Mesendoderm (in vitro differentiated cells): Measurements from ENCODE around the gene COG7.
"Not testable (repeated sequence)": the region's sequence is repeated elsewhere in the genome, so short reads cannot be mapped to it uniquely, and the experiment has no call there.

Experiments used
- DNase-seq: peaks from one replicate; pipeline ENCODE4 v3.0.0; 2013
- H2AK5ac ChIP-seq: 2 replicates; pipeline ENCODE4 v1.6.1; 2013; ENCODE audit warnings: low read length, inconsistent platforms
- H2BK120ac ChIP-seq: 2 replicates; pipeline ENCODE4 v1.6.1; 2013; ENCODE audit warnings: low read depth, mild to moderate bottlenecking, low read length, moderate library complexity, mixed read lengths
- H2BK15ac ChIP-seq: replicated peaks from 2 replicates; pipeline ENCODE4 v1.6.1; 2013; ENCODE audit warnings: low read depth, mild to moderate bottlenecking, moderate library complexity
- H2BK5ac ChIP-seq: 2 replicates; pipeline ENCODE4 v1.6.1; 2013; ENCODE audit warnings: low read length, inconsistent platforms
- H3K18ac ChIP-seq: 2 replicates; pipeline ENCODE4 v1.6.1; 2013; ENCODE audit warnings: mild to moderate bottlenecking, low read length, mixed read lengths
- H3K23ac ChIP-seq: one replicate; pipeline ENCODE4 v1.6.1; 2013; ENCODE audit warnings: low read length
- H3K27ac ChIP-seq: 2 replicates; pipeline ENCODE4 v1.5.1; 2013; ENCODE audit warnings: low read depth, mild to moderate bottlenecking, inconsistent platforms, low read length, moderate library complexity
- H3K27me3 ChIP-seq: 2 replicates; pipeline ENCODE4 v1.6.1; 2013; ENCODE audit warnings: low read length, control low read depth, mild to moderate bottlenecking, inconsistent platforms; ENCODE audit not compliant: insufficient read depth, poor library complexity
- H3K36me3 ChIP-seq: 2 replicates; pipeline ENCODE4 v1.6.1; 2013; ENCODE audit warnings: low read length, inconsistent platforms; ENCODE audit not compliant: control insufficient read depth, insufficient read depth
- H3K4ac ChIP-seq: one replicate; pipeline ENCODE4 v1.6.1; 2013; ENCODE audit warnings: low read depth, mild to moderate bottlenecking, low read length, moderate library complexity
- H3K4me1 ChIP-seq: 2 replicates; pipeline ENCODE4 v1.6.1; 2013; ENCODE audit warnings: low read depth, low read length, inconsistent platforms; ENCODE audit not compliant: control insufficient read depth
- H3K4me2 ChIP-seq: 2 replicates; pipeline ENCODE4 v1.6.1; 2013; ENCODE audit warnings: low read length
- H3K4me3 ChIP-seq: 2 replicates; pipeline ENCODE4 v1.5.1; 2013; ENCODE audit warnings: mild to moderate bottlenecking, low read length
- H3K56ac ChIP-seq: one replicate; pipeline ENCODE4 v1.6.1; 2013; ENCODE audit warnings: low read length
- H3K79me1 ChIP-seq: 2 replicates; pipeline ENCODE4 v1.6.1; 2013; ENCODE audit warnings: low read length, inconsistent platforms
- H3K79me2 ChIP-seq: 2 replicates; pipeline ENCODE4 v1.6.1; 2013; ENCODE audit warnings: mild to moderate bottlenecking, low read length; ENCODE audit not compliant: control insufficient read depth, insufficient read depth
- H3K9ac ChIP-seq: 2 replicates; pipeline ENCODE4 v1.6.1; 2013; ENCODE audit warnings: low read length, inconsistent platforms
- H4K5ac ChIP-seq: one replicate; pipeline ENCODE4 v1.6.1; 2013; ENCODE audit warnings: low read length
- H4K8ac ChIP-seq: one replicate; pipeline ENCODE4 v1.6.1; 2013; ENCODE audit warnings: low read depth, mild to moderate bottlenecking, control low read depth, low read length, moderate library complexity
- WGBS: extraction: QIAGEN DNeasy Blood & Tissue Kit; methylation state at CpG from one replicate; pipeline ENCODE4 v1.1.7; 2013; ENCODE audit warnings: low lambda C conversion rate, missing lambda C conversion rate; ENCODE audit not compliant: insufficient coverage; ENCODE audit errors: extremely low coverage; 5-methylcytosine and 5-hydroxymethylcytosine counted together

The COG7 gene

GRCh38 chr16:23369416-23369815, 83.6 kb downstream of the COG7 start:
- DNase-seq: no peak
- no peaks in the 10 kb centered on the region for H3K79me1 ChIP-seq
- H3K79me2 ChIP-seq: no peaks in the 10 kb centered on the region

GRCh38 chr16:23368469-23368868, 84.5 kb downstream of the COG7 start:
- no peak overlapping the region for H3K4me3 ChIP-seq
- no peaks in the 10 kb centered on the region for H3K27me3 ChIP-seq
- no peak overlapping the region for H4K5ac ChIP-seq
- no peak overlapping the region for H3K9ac ChIP-seq
- no peak overlapping the region for H4K8ac ChIP-seq
- H3K4me2 ChIP-seq: no peak overlapping the region
- no peak overlapping the region for H2BK120ac ChIP-seq
- no peak overlapping the region for H2AK5ac ChIP-seq
- H3K79me1 ChIP-seq: no peaks in the 10 kb centered on the region
- H3K4ac ChIP-seq: no peak overlapping the region
- H3K36me3 ChIP-seq: no peaks in the 10 kb centered on the region
- no peaks in the 10 kb centered on the region for H3K4me1 ChIP-seq
- H3K79me2 ChIP-seq: no peaks in the 10 kb centered on the region
- WGBS: no CpG with 5 or more reads among the region's 5 CpGs
- no peak overlapping the region for H3K18ac ChIP-seq
- H3K23ac ChIP-seq: no peak overlapping the region
- no peak overlapping the region for H2BK15ac ChIP-seq
- H3K56ac ChIP-seq: no peak overlapping the region
- H2BK5ac ChIP-seq: no peak overlapping the region
- no peak overlapping the region for H3K27ac ChIP-seq
- DNase-seq: no peak

More at GRCh38 chr16:23369416-23369815, 83.6 kb downstream of the COG7 start:
- H4K8ac ChIP-seq: no peak overlapping the region
- H3K27me3 ChIP-seq: no peaks in the 10 kb centered on the region
- H3K4ac ChIP-seq: no peak overlapping the region
- H3K56ac ChIP-seq: no peak overlapping the region
- no peaks in the 10 kb centered on the region for H3K36me3 ChIP-seq
- no peak overlapping the region for H3K27ac ChIP-seq
- no peak overlapping the region for H3K4me3 ChIP-seq
- H2BK5ac ChIP-seq: no peak overlapping the region
- no peak overlapping the region for H3K23ac ChIP-seq
- no peak overlapping the region for H3K4me2 ChIP-seq
- no peak overlapping the region for H4K5ac ChIP-seq
- H3K4me1 ChIP-seq: no peaks in the 10 kb centered on the region
- no peak overlapping the region for H3K9ac ChIP-seq
- H2BK15ac ChIP-seq: no peak overlapping the region
- no peak overlapping the region for H2BK120ac ChIP-seq
- no peak overlapping the region for H2AK5ac ChIP-seq
- H3K18ac ChIP-seq: no peak overlapping the region
- no CpG with 5 or more reads among the region's 7 CpGs for WGBS

- no peak overlapping the region for H3K4ac ChIP-seq
- H3K4me1 ChIP-seq: no peaks in the 10 kb centered on the region
- no peaks in the 10 kb centered on the region for H3K27me3 ChIP-seq
- no peaks in the 10 kb centered on the region for H3K79me1 ChIP-seq
- H3K9ac ChIP-seq: no peak overlapping the region
- H2BK15ac ChIP-seq: no peak overlapping the region
- H3K4me2 ChIP-seq: no peak overlapping the region
- H3K36me3 ChIP-seq: no peaks in the 10 kb centered on the region
- H3K56ac ChIP-seq: no peak overlapping the region
- H3K23ac ChIP-seq: no peak overlapping the region
- no peak overlapping the region for H3K4me3 ChIP-seq
- H2BK5ac ChIP-seq: no peak overlapping the region
- H2AK5ac ChIP-seq: no peak overlapping the region
- no peak overlapping the region for H3K27ac ChIP-seq
- H3K18ac ChIP-seq: no peak overlapping the region
- no peak overlapping the region for H4K5ac ChIP-seq
- no peaks in the 10 kb centered on the region for H3K79me2 ChIP-seq
- no peak for DNase-seq
- no CpG with 5 or more reads among the region's 8 CpGs for WGBS
- no peak overlapping the region for H2BK120ac ChIP-seq
- no peak overlapping the region for H4K8ac ChIP-seq
Observed at GRCh38 chr16:23367988-23368387, 85.0 kb downstream of the COG7 start.

GRCh38 chr16:23367564-23367963, 85.4 kb downstream of the COG7 start:
- H3K27ac ChIP-seq: no peak overlapping the region
- H3K4ac ChIP-seq: no peak overlapping the region
- no peak overlapping the region for H3K4me2 ChIP-seq
- no peak overlapping the region for H2AK5ac ChIP-seq
- H4K8ac ChIP-seq: no peak overlapping the region
- H4K5ac ChIP-seq: no peak overlapping the region
- no peak overlapping the region for H3K23ac ChIP-seq
- no peak for DNase-seq
- no peaks in the 10 kb centered on the region for H3K79me1 ChIP-seq
- no peak overlapping the region for H3K56ac ChIP-seq
- H3K4me3 ChIP-seq: no peak overlapping the region
- no peak overlapping the region for H2BK120ac ChIP-seq
- no peaks in the 10 kb centered on the region for H3K79me2 ChIP-seq
- no peaks in the 10 kb centered on the region for H3K36me3 ChIP-seq
- H3K27me3 ChIP-seq: no peaks in the 10 kb centered on the region
- H3K9ac ChIP-seq: no peak overlapping the region
- no peaks in the 10 kb centered on the region for H3K4me1 ChIP-seq
- no CpG with 5 or more reads among the region's 10 CpGs for WGBS
- H3K18ac ChIP-seq: no peak overlapping the region
- no peak overlapping the region for H2BK5ac ChIP-seq
- no peak overlapping the region for H2BK15ac ChIP-seq

- not testable (repeated sequence) for H3K79me1 ChIP-seq, H4K5ac ChIP-seq, H2AK5ac ChIP-seq, H3K23ac ChIP-seq, H3K36me3 ChIP-seq, H3K27me3 ChIP-seq, H3K9ac ChIP-seq, H3K4me2 ChIP-seq, H2BK5ac ChIP-seq, DNase-seq, H2BK120ac ChIP-seq, H3K4me1 ChIP-seq, H2BK15ac ChIP-seq, H3K4me3 ChIP-seq, H3K56ac ChIP-seq, H4K8ac ChIP-seq, H3K4ac ChIP-seq, H3K79me2 ChIP-seq, H3K18ac ChIP-seq, H3K27ac ChIP-seq
- no CpG with 5 or more reads among the region's 7 CpGs for WGBS
Observed at GRCh38 chr16:23366341-23366740, 86.6 kb downstream of the COG7 start.

GRCh38 chr16:23365602-23366240, 87.3 kb downstream of the COG7 start:
- no peak overlapping the region for H2BK120ac ChIP-seq
- H3K18ac ChIP-seq: no peak overlapping the region
- no peaks in the 10 kb centered on the region for H3K36me3 ChIP-seq
- no peak overlapping the region for H3K27ac ChIP-seq
- H2BK5ac ChIP-seq: no peak overlapping the region
- H3K4ac ChIP-seq: no peak overlapping the region
- H2AK5ac ChIP-seq: no peak overlapping the region
- H3K79me2 ChIP-seq: no peaks in the 10 kb centered on the region
- H3K4me2 ChIP-seq: no peak overlapping the region
- H3K9ac ChIP-seq: no peak overlapping the region
- peak; percentile 23 for DNase-seq
- H2BK15ac ChIP-seq: no peak overlapping the region
- no peaks in the 10 kb centered on the region for H3K79me1 ChIP-seq
- no peak overlapping the region for H3K23ac ChIP-seq
- H4K8ac ChIP-seq: no peak overlapping the region
- H4K5ac ChIP-seq: no peak overlapping the region
- H3K56ac ChIP-seq: no peak overlapping the region
- H3K27me3 ChIP-seq: no peaks in the 10 kb centered on the region
- H3K4me3 ChIP-seq: no peak overlapping the region
- H3K4me1 ChIP-seq: no peaks in the 10 kb centered on the region
- WGBS: no CpG with 5 or more reads among the region's 5 CpGs
